B cell (primary cell): ENCODE data around the gene POLL. TPM values are rescaled to one million over a fixed set of nuclear protein-coding genes. Genes with fewer than 3 reads are reported as not detected.
A peak's percentile ranks its signal among the peaks of the same experiment; 100 is the strongest.

ENCODE experiments used
- ATAC-seq: fragments of 200-7000 bp; cut with Tn5 transposase; one replicate; pipeline ENCODE4 v1.10.0; 2021; ENCODE audit warnings: low read depth, mild to moderate bottlenecking, moderate number of reproducible peaks, moderate library complexity
- CTCF ChIA-PET: fragments of 350-600 bp; sonication (Branson Sonifier 250); formaldehyde crosslinking; loops from one replicate; lab custom pipeline; 2021; ENCODE audit warnings: antibody characterized with exemption, inconsistent platforms; lab: Charles Lee
- POLR2A ChIA-PET: fragments of 350-600 bp; sonication (Branson Sonifier 250); formaldehyde crosslinking; loops from one replicate; lab custom pipeline; 2021; ENCODE audit warnings: antibody characterized with exemption; lab: Charles Lee
- DNase-seq: peaks from one replicate; pipeline ENCODE4 v3.0.0; 2013
- H2AFZ ChIP-seq: 2 replicates; pipeline ENCODE4 v1.6.1; 2012; ENCODE audit warnings: mild to moderate bottlenecking, low read depth, low read length; ENCODE audit not compliant: insufficient read depth, poor library complexity, severe bottlenecking
- H3K27ac ChIP-seq, 2 donors: 1 replicate in 1 of 2; 2 replicates in 1 of 2; pipeline ENCODE4 v1.5.1; 2012 to 2013; ENCODE audit warnings: low read length in 2 of 2, mild to moderate bottlenecking in 2 of 2, moderate library complexity in 1 of 2
- H3K27me3 ChIP-seq, 4 experiments: fragments of 200-600 bp in 1 of 4; sonication (generic) in 1 of 4; replicated peaks in 1 of 4; 1 replicate in 2 of 4; 2 replicates in 2 of 4; pipeline versions ENCODE4 v1.6.1 to v1.7.0; 2013 to 2016; ENCODE audit warnings: low read length in 3 of 4, mild to moderate bottlenecking in 2 of 4, mixed read lengths in 1 of 4, moderate library complexity in 1 of 4; ENCODE audit not compliant: insufficient read depth in 4 of 4, control insufficient read depth in 3 of 4; ENCODE audit errors: control extremely low read depth in 1 of 4
- H3K36me3 ChIP-seq, 2 experiments: replicated peaks in 1 of 2; 1 replicate in 1 of 2; 2 replicates in 1 of 2; pipeline versions ENCODE4 v1.6.1 to v1.7.1; 2013; ENCODE audit warnings: low read length in 1 of 2; ENCODE audit not compliant: insufficient read depth in 2 of 2, control insufficient read depth in 1 of 2; ENCODE audit errors: control extremely low read depth in 1 of 2, extremely low read depth in 1 of 2
- H3K4me1 ChIP-seq, 2 donors: fragments of 200-600 bp in 1 of 2; sonication (generic) in 1 of 2; 1 replicate in 1 of 2; 2 replicates in 1 of 2; pipeline versions ENCODE4 v1.5.1 to v1.6.1; 2013 to 2017; ENCODE audit warnings: low read length in 2 of 2; ENCODE audit not compliant: control insufficient read depth in 2 of 2, insufficient read depth in 2 of 2
- H3K4me2 ChIP-seq: replicated peaks from 2 replicates; pipeline ENCODE3; 2012; ENCODE audit warnings: mild to moderate bottlenecking, low read depth, low read length; ENCODE audit not compliant: poor library complexity, severe bottlenecking
- H3K4me3 ChIP-seq, 5 experiments: fragments of 200-600 bp in 1 of 5; sonication (generic) in 1 of 5; 1 replicate in 3 of 5; 2 replicates in 2 of 5; pipeline versions ENCODE4 v1.5.1 to v1.7.0; 2011 to 2016; ENCODE audit warnings: low read length in 4 of 5, mild to moderate bottlenecking in 4 of 5, low read depth in 2 of 5, control low read depth in 1 of 5, moderate library complexity in 1 of 5; ENCODE audit not compliant: insufficient read depth in 1 of 5; ENCODE audit errors: control extremely low read depth in 1 of 5, extremely low read depth in 1 of 5
- H3K79me2 ChIP-seq: fragments of 200-600 bp; sonication (generic); one replicate; pipeline ENCODE4 v1.6.0; 2016; ENCODE audit warnings: low read length; ENCODE audit not compliant: control insufficient read depth, insufficient read depth
- H3K9ac ChIP-seq: fragments of 200-600 bp; sonication (generic); 2 replicates; pipeline ENCODE4 v1.6.1; 2017; ENCODE audit warnings: mild to moderate bottlenecking, low read length, moderate library complexity
- H3K9me3 ChIP-seq, 3 donors: one replicate each; pipeline versions ENCODE4 v1.6.1 to v1.7.1; 2013; ENCODE audit warnings: low read length in 2 of 3; ENCODE audit not compliant: control insufficient read depth in 2 of 3, insufficient read depth in 1 of 3; ENCODE audit errors: control extremely low read depth in 1 of 3
- H4K20me1 ChIP-seq: 2 replicates; pipeline ENCODE4 v1.6.0; 2012; ENCODE audit warnings: mild to moderate bottlenecking, low read length; ENCODE audit not compliant: insufficient read depth, control insufficient read depth, poor library complexity, severe bottlenecking
- H3K27ac Mint-ChIP-seq: one replicate; pipeline ENCODE4 v1.8.0; 2021; ENCODE audit warnings: mixed read lengths
- H3K27me3 Mint-ChIP-seq: one replicate; pipeline ENCODE4 v1.8.0; 2021; ENCODE audit warnings: mixed read lengths
- H3K4me1 Mint-ChIP-seq: one replicate; pipeline ENCODE4 v1.8.0; 2021; ENCODE audit warnings: mixed read lengths
- H3K4me3 Mint-ChIP-seq: one replicate; pipeline ENCODE4 v1.8.0; 2021; ENCODE audit warnings: mixed read lengths
- H3K9me3 Mint-ChIP-seq: one replicate; pipeline ENCODE4 v1.8.0; 2022; ENCODE audit warnings: mixed read lengths; ENCODE audit not compliant: insufficient read depth
- EZH2 ChIP-seq: IDR thresholded peaks from 2 replicates; pipeline ENCODE4 v1.6.1; 2012; ENCODE audit warnings: borderline replicate concordance, low read depth, mild to moderate bottlenecking, moderate library complexity, low read length; ENCODE audit not compliant: insufficient read depth, poor library complexity, severe bottlenecking
- WGBS: methylation state at CpG from one replicate; pipeline ENCODE4 v1.1.5; 2013; ENCODE audit warnings: missing lambda C conversion rate; ENCODE audit not compliant: insufficient coverage; 5-methylcytosine and 5-hydroxymethylcytosine counted together
- intact Hi-C: fragments of 100-400 bp; cut with micrococcal nuclease; formaldehyde crosslinking; loops from one replicate; pipeline ENCODE4 v1.10.0; 2022
- polyA plus RNA-seq: library from polyadenylated mRNA; depleted of rRNA; stranded (reverse); fragments of >200 nt; gene quantifications from 2 replicates; pipeline ENCODE4 v1.2.3, GENCODE V29; 2012
- total RNA-seq, 2 donors: library from RNA; stranded (reverse); fragments of 120-200 nt in 1 of 2; gene quantifications; 1 replicate in 1 of 2; 2 replicates in 1 of 2; pipeline versions ENCODE4 v1.2.3 to v1.2.4, GENCODE V29; 2013 to 2022
- TF ChIP-seq, protein P1 (sequence below): fragments of 200-600 bp; IDR thresholded peaks from one replicate; pipeline ENCODE4 v1.8.0; 2022; ENCODE audit warnings: antibody characterized with exemption, mild to moderate bottlenecking

The POLL gene
- total and polyA plus RNA-seq, 2 donors (not counting 1 experiment from before 2014, with no cell fraction given), result 46.0 to 46.7 TPM

DNA sequence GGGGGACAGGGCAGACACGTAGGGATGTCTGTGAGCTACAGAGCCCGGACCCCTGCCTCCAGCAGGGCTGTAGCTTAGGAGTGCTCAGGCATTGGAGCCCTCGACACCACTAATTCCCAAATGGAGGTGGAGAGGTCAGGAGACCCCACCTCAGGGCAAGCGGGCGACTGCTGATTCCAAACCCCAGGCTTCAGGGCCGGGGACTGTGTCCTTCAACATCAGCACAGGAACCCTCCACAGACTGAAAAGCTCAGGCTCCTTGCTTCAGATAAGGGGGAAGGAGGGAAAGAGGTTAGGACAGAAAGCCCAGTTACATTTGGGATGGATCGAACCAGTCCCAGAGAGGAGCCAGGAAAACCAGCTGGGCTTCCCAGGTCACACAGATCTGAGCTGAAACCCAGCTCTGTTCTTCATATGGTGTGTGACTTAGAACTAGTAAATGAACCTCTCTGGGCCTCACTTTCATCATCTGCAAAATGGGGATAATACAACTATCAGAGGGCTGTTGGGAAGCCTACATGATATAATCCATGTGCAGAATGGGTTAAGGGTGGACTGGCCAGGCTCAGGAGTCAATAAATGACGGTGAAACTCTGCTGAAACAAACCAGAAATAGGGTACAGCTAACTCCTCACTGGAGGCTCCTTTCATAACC lies 16.7 kb downstream of the POLL start:
- Mint-ChIP-seq H3K9me3 (no peaks in the 10 kb centered on the region), H3K27me3 (peaks cover 30% of the 10 kb centered on the region), H3K4me1 (peaks cover 14% of the 10 kb centered on the region), H3K4me3 (peak overlapping the region; percentile 73), H3K27ac (no peak overlapping the region)
- DNase-seq, result no peak
- 94% methylated on average over 3 of the region's 8 CpGs for WGBS
- no peaks in the 10 kb centered on the region for H3K79me2 ChIP-seq
- intact Hi-C loops, result loop anchor here (5.0 kb wide), 1 partner anchor 474 kb away; no protein-coding TSS in a partner anchor
- POLR2A ChIA-PET, result no interaction called here
- H3K27me3 ChIP-seq, result peaks cover 0 to 35% (median 28%) of the 10 kb centered on the region in 4 experiments
- no peak overlapping the region for H2AFZ ChIP-seq
- H3K4me1 ChIP-seq, result peaks cover 21 to 26% of the 10 kb centered on the region in 2 donors
- H3K27ac ChIP-seq, result no peak overlapping the region
- no peaks in the 10 kb centered on the region for H3K36me3 ChIP-seq
- no peak overlapping the region for H3K9ac ChIP-seq
- no peak for ATAC-seq
- TF ChIP-seq, protein P1, sequence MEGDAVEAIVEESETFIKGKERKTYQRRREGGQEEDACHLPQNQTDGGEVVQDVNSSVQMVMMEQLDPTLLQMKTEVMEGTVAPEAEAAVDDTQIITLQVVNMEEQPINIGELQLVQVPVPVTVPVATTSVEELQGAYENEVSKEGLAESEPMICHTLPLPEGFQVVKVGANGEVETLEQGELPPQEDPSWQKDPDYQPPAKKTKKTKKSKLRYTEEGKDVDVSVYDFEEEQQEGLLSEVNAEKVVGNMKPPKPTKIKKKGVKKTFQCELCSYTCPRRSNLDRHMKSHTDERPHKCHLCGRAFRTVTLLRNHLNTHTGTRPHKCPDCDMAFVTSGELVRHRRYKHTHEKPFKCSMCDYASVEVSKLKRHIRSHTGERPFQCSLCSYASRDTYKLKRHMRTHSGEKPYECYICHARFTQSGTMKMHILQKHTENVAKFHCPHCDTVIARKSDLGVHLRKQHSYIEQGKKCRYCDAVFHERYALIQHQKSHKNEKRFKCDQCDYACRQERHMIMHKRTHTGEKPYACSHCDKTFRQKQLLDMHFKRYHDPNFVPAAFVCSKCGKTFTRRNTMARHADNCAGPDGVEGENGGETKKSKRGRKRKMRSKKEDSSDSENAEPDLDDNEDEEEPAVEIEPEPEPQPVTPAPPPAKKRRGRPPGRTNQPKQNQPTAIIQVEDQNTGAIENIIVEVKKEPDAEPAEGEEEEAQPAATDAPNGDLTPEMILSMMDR, result no peak
- TF ChIP-seq EZH2, result no peak
- CTCF ChIA-PET, result interaction anchor here (0.8 to 5.2 kb wide), 17 partner anchors 9 to 475 kb away, joined by 3 to 47 read pairs (median 5); partner anchors contain the start of genes DPCD and POLL
- H3K9me3 ChIP-seq, result peaks cover 0 to 17% (median 0%) of the 10 kb centered on the region in 3 donors
- H4K20me1 ChIP-seq, result no peaks in the 10 kb centered on the region
- no peak overlapping the region for H3K4me3 ChIP-seq
- peak overlapping the region; percentile 86 for H3K4me2 ChIP-seq
